Stimulated activated CD4-positive, alpha-beta T cell treated with anti-CD3 and anti-CD28 coated beads, Interleukin-4, amount 100 ng/mL, for 24 hours (primary cell): ENCODE data around the gene MTSS2.
"Not testable (repeated sequence)": the region's sequence is repeated elsewhere in the genome, so short reads cannot be mapped to it uniquely, and the experiment has no call there.

Source experiments
- DNase-seq: peaks from one replicate; pipeline ENCODE4 v3.0.0-alpha.2; 2020

The MTSS2 gene

GRCh38 chr16:70684146-70685060 is 1.4 kb downstream of the MTSS2 start:
- no peak for DNase-seq

- no peak for DNase-seq
Observed at GRCh38 chr16:70683146-70683944, 2.5 kb downstream of the MTSS2 start.

- DNase-seq, result no peak
Observed at GRCh38 chr16:70682239-70683145, 3.4 kb downstream of the MTSS2 start.

- DNase-seq, result no peak
Observed at GRCh38 chr16:70681382-70682238, 4.2 kb downstream of the MTSS2 start.

GRCh38 chr16:70680495-70681381 is 5.1 kb downstream of the MTSS2 start:
- no peak for DNase-seq

GRCh38 chr16:70679671-70680494 is 6.0 kb downstream of the MTSS2 start:
- DNase-seq, result no peak

- no peak for DNase-seq
Observed at GRCh38 chr16:70678898-70679670, 6.8 kb downstream of the MTSS2 start.

- no peak for DNase-seq
Observed at GRCh38 chr16:70678121-70678897, 7.5 kb downstream of the MTSS2 start.

- no peak for DNase-seq
Observed at GRCh38 chr16:70677499-70678120, 8.2 kb downstream of the MTSS2 start.

- no peak for DNase-seq
Observed at GRCh38 chr16:70676675-70677498, 9.0 kb downstream of the MTSS2 start.

- DNase-seq, result no peak
Observed at GRCh38 chr16:70675851-70676513, 9.9 kb downstream of the MTSS2 start.

GRCh38 chr16:70674221-70675014 is 11.4 kb downstream of the MTSS2 start:
- DNase-seq, result no peak

- not testable (repeated sequence) for DNase-seq
Observed at GRCh38 chr16:70670938-70671337, 14.9 kb downstream of the MTSS2 start.

- no peak for DNase-seq
Observed at GRCh38 chr16:70670175-70670574, 15.7 kb downstream of the MTSS2 start.
